Stimulated activated CD4-positive, alpha-beta T cell treated with anti-CD3 and anti-CD28 coated beads, Interleukin-2, amount 100 ng/mL, for 48 hours (primary cell): ENCODE data around the gene CPEB4.

Experiments used
- DNase-seq, 2 donors: peaks; one replicate each; pipeline ENCODE4 v3.0.0-alpha.2; 2020

CPEB4 gene

DNA sequence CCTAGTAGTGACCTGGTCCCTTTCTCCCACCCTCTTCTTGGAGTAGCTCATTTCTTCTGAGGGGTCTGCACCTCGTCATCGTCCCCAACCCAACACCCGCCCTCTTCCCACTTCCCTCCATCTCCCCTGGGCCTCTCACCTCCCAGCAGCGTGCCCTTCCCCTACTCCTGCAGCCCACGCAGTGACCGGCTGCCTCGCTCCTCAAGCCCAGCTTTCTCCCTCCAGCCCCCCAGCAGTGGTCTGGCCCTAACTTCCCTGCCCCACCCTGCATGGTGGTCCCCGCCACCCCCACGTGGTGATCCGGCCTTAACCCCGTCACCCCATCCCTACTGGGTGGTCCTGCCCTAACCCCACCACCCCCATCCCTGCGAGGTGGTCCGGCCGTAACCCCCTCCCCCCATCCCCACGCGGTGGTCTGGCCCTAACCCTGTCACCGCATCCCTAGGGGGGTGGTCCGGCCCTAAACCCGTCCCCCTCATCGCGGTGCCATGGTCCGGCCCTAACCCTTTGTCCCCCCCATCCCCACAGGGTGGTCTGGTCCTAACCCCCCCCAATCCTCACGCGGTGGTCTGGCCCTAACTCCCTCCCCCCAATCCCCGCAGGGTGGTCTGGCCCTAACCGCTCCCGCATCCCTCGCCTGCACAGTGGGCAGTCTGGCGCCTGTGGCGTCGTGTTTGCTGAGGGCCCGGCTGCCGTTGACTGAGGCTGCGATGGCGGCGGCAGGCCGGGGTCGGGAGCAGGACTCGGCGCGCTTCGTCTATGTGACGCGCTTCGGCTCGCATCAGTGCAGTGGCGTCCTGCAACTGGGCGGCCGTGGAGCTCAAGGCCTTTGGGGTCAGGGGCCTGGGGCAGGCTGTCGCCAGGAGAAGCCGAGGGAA lies 100.6 kb downstream of the CPEB4 start, which contains the start of gene C5orf47:
Gene C5orf47, plus strand, starts transcription at position 617 of the 878 bp plus-strand sequence. Its CDS starts 94 bp downstream, at position 711.
- DNase-seq, result no peak

DNA sequence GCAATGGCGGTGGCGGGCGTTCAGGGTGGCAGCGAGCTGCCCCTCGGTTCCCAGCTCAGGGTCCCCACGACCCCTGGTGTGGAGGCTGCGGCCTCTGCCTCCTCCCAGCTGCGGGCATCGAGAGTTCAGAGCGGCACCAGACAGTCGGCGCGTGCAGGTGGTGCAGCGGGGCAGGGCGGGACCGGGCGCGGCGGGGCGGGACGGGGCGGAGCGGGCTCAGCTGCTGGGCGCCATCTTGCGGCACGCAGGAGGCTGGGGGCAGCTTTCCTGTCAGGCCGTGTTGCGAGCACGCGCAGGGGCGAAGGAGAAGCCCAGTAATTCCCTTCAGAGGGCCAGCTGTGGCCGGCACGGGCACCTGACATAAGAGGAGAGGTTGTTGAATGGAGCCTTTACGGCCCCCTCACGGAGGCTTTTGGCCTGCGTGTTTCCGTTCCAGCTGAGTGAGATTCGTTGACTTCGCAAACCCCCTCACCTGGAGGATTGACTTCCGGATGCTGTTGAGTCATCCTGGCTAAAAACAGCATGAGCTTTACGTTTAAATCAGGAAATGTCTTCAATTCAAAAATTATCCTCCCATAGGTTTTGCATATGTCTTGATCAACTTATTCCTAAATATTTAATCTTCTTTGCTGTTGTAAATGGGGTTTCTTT lies 101.4 kb downstream of the CPEB4 start:
- DNase-seq, result no peak

DNA sequence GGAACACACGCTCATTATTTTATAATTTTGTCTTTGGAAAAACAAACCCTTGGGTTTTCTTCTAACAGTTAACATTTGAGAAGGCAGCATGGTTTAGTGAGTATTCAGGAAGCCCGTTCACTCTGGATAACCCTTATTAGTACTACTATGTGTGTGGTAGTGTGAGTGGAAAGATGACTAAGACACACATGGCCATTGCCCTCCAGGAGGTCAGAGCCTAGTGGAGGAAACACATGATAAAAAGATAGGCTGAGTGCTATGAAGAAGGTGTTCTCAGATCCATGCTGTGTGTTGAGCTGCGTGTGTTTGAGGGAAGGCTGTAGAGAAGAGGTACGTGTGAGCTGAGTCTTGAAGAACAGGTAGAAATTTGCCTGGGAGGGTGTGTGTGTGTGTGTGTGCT lies 109.2 kb downstream of the CPEB4 start:
- DNase-seq, result no peak

DNA sequence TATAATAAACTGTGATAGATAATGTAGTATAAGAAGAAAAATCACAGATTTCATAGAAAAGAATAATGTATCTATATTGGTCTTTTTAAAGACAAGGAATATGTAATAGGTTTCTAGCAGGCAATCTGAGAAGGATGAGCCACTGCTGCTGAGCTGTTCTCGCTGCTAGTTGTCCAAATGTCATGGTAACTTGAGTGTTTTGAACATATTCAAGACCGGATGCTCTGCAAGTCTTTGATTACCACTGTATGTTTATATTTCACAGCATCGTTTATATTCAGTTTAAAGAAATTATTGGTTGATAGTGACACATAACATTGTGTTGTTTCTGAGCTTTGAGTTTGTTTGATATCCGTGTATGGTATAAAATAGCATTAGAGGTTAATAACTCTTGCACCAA lies 110.4 kb downstream of the CPEB4 start:
- DNase-seq, result no peak

DNA sequence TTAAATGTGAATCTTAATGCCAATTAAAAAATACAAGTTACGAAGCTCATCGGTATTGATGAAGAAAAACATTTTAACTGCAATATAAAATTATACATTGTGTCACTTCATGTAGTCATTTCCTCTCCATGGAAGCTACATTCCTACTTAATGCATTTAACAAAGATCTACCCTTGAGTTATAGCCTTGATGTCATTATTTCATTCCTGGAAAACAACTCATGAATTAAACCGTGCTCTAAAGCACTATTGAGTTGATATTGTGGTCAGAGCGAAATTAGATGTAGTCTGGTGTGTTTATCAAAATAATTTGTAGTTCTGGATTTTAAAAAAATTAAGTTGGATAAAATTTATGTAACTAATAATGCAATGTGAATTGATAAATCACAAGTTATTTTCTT lies 111.9 kb downstream of the CPEB4 start:
- no peak for DNase-seq

DNA sequence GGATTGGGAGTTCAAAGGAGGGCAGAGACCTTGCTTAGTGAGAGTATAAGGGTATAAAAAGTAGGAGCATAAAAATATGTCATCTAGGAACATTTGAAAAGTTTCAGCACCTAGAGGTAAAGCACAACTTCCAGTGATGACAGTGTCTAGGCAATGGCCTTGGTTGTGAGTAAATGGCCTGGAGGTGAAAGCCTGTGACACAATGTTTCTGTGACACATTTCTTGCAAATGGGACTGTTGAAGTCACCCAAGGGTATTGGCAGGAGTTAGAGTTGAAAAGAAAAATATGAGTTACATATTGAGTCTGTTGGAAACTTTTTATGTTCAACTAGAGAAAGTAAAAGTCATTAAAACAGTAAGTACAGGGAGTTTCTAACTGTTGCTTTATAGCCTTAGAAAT lies 115.6 kb downstream of the CPEB4 start:
- no peak for DNase-seq

DNA sequence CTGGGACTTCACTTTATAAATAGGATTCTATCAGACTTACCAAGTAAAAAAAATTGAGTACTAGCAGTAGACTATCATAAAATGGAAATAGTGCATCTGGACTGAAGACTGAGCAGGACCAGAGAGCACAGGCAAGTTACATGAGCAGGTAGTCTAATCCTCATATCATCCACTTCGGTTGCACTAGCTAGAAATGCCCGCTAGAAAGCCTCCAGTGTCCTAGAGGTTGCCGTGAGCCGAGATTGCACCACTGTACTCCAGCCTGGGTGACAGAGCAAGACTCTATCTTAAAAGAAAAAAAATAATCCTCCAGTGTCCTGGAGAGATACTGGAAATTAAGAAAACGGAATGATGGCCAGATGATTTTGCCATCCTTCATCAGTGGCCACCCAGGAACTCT lies 120.8 kb downstream of the CPEB4 start:
- no peak for DNase-seq

DNA sequence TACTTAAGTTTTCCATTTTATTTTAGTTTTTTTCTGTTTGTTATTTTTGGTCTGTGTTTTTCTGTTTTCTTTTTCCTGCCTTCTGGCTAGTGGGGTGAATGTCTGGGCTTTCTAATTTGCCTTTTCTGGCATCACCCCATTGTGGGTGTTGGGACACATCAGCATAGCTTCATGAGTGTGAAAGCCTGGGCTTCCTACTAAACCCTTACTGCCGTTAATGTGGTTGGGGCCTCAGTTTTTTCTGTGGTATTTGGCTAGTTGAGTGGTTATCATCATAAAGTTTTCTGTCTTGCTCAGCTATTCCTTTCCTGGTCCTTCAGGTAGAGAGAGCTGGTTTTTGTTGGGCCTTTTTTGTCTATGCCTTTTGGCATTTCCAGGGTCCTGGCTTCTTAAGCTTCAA lies 122.2 kb downstream of the CPEB4 start:
- no peak for DNase-seq

DNA sequence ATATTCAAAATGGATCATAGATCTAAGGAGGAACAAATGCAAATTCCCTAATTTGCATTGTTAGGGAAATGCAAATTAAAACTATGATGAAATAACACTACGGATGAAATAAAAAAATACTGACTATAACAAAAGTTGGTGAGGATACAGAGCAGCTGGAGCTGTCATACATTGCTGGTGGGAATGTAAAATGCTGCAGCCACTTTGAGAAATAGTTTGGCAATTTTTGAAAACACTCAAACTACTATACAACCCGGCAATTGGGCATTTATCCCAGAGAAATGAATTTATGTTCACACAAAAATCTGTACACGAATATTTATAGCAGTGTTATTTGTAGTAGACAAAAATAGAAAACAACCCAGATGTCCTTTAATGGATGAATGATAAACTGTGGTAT lies 123.3 kb downstream of the CPEB4 start:
- no peak for DNase-seq
